Measurements from ENCODE around the gene GNAQ. TPM values are rescaled to one million over a fixed set of nuclear protein-coding genes. Genes with fewer than 3 reads are reported as not detected.

The GNAQ gene
- total and polyA plus RNA-seq, 2 of the 4 experiments (the other 2 are of a cell fraction) = 23.1 to 50.7 TPM

GRCh38 chr9:78009186-78009585 lies 22.4 kb downstream of the GNAQ start:
- no peak overlapping the region for H3K56ac ChIP-seq (ENCODE audit: extremely low read depth, insufficient read depth, low read length)
- H3K14ac ChIP-seq (replicated peaks; ENCODE audit: low read depth, low read length) = no peak overlapping the region
- no peak overlapping the region for H2BK15ac ChIP-seq (ENCODE audit: low read depth, low read length)
- intact Hi-C loops (cut with micrococcal nuclease) (no loop called here), dilution Hi-C loops (cut with HindIII; ENCODE audit: low sequenced_read_pairs, unreplicated experiment) (no loop called here), in situ Hi-C loops (cut with MboI; ENCODE audit: low sequenced_read_pairs) (no loop called here)
- H2BK5ac ChIP-seq (ENCODE audit: low read depth, low read length, poor library complexity, severe bottlenecking) = no peak overlapping the region
- H4K5ac ChIP-seq (ENCODE audit: low read depth, low read length) = no peak overlapping the region
- no peak overlapping the region for H2AK5ac ChIP-seq (ENCODE audit: low read depth, low read length)
- no peak overlapping the region for H2AFZ ChIP-seq (replicated peaks; ENCODE audit: low read length, poor library complexity)
- no peak overlapping the region for H3K4me2 ChIP-seq (ENCODE audit: low read depth, low read length)
- no peak overlapping the region for H3K18ac ChIP-seq (ENCODE audit: low read depth, low read length)
- H3K79me1 ChIP-seq (ENCODE audit: low read depth in 1 of 2, low read length in 2 of 2) = peaks cover 32 to 63% of the 10 kb centered on the region in 2 experiments
- CTCF ChIA-PET = no interaction called here
- peaks cover 2% of the 10 kb centered on the region; the same call in 1 of the 2 replicates for H3K36me3 ChIP-seq (ENCODE audit: control insufficient read depth, insufficient read depth, low read length)
- TF ChIP-seq MAZ (IDR thresholded peaks at IDR 0.05; ENCODE audit: borderline replicate concordance, low read depth, low read length) = no peak
- TF ChIP-seq CTCF (conservative IDR thresholded peaks at IDR 0.05; ENCODE audit: low read depth, low read length) = no peak
- TF ChIP-seq RCOR1 (IDR thresholded peaks at IDR 0.05; ENCODE audit: insufficient replicate concordance, low read length) = no peak
- TF ChIP-seq FOS (IDR thresholded peaks at IDR 0.05; ENCODE audit: low read depth, low read length) = no peak
- TF ChIP-seq POLR2A (IDR thresholded peaks at IDR 0.05; ENCODE audit: low read depth, low read length) = no peak
- no peak for TF ChIP-seq RFX5 (IDR thresholded peaks at IDR 0.05; ENCODE audit: low read depth, low read length)
- TF ChIP-seq SMC3 (IDR thresholded peaks at IDR 0.05; ENCODE audit: low read depth, low read length) = no peak
- TF ChIP-seq MXI1 (IDR thresholded peaks at IDR 0.05; ENCODE audit: borderline replicate concordance, low read depth, low read length) = no peak
- no peak overlapping the region for H4K8ac ChIP-seq (ENCODE audit: low read depth in 2 of 2, low read length in 2 of 2)
- H3K9me1 ChIP-seq (ENCODE audit: insufficient read depth, low read length) = peaks cover 5% of the 10 kb centered on the region
- WGBS, 2 experiments (ENCODE audit: extremely low coverage in 2 of 2, insufficient read length in 1 of 2) = no CpG with 5 or more reads among the region's 4 CpGs
- H4K20me1 ChIP-seq (ENCODE audit: insufficient read depth, low read length) = peaks cover 38% of the 10 kb centered on the region
- H3K27me3 ChIP-seq (ENCODE audit: control insufficient read depth, insufficient read depth, low read length) = no peaks in the 10 kb centered on the region
- no peak overlapping the region for H3K9ac ChIP-seq (ENCODE audit: low read depth, low read length)
- no peak overlapping the region for H3K27ac ChIP-seq (ENCODE audit: insufficient read depth, low read length)
- no peak for ATAC-seq (ENCODE audit: low read depth)
- BruUV-seq (replicated peaks) = no TSS peak
- POLR2A ChIA-PET (ENCODE audit: unreplicated experiment) = no interaction called here
- peaks cover 6% of the 10 kb centered on the region; the same call in 1 of the 2 replicates for H3K4me1 ChIP-seq (ENCODE audit: control insufficient read depth, insufficient read depth, low read length)
- H2AK9ac ChIP-seq (replicated peaks; ENCODE audit: low read depth, low read length, poor library complexity) = no peak overlapping the region
- DNase-seq = no peak
- H3K9me3 ChIP-seq (ENCODE audit: control insufficient read depth, insufficient read depth, low read length) = no peaks in the 10 kb centered on the region
- no peak overlapping the region for H4K91ac ChIP-seq (ENCODE audit: insufficient read depth, low read depth, low read length)
- H3K4me3 ChIP-seq (ENCODE audit: insufficient read depth, low read depth, low read length) = no peak overlapping the region
- no peak overlapping the region for H2BK20ac ChIP-seq (ENCODE audit: low read depth, low read length)
- H2BK120ac ChIP-seq (ENCODE audit: low read depth, low read length) = no peak overlapping the region
- no peak overlapping the region for H3K4ac ChIP-seq (ENCODE audit: low read depth, low read length)
- H3K23ac ChIP-seq (ENCODE audit: low read depth, low read length) = no peak overlapping the region

All from IMR-90 (cell line).